Neural progenitor cell (in vitro differentiated cells): ENCODE measurements around the gene TRIM50.

Experiments used
- EZH2 ChIP-seq: fragments of 200-600 bp; sonication (generic); IDR thresholded peaks from 2 replicates; pipeline ENCODE4 v1.6.1; 2017; ENCODE audit warnings: antibody characterized with exemption, mild to moderate bottlenecking, moderate library complexity
- EZH2phosphoT487 ChIP-seq: fragments of 200-600 bp; sonication (generic); IDR thresholded peaks from 2 replicates; pipeline ENCODE4 v1.6.1; 2017; ENCODE audit warnings: antibody characterized with exemption
- TF ChIP-seq, protein P1 (sequence below): fragments of 200-600 bp; sonication (generic); IDR thresholded peaks from 2 replicates; pipeline ENCODE4 v1.5.1; 2017; ENCODE audit warnings: antibody characterized with exemption, mild to moderate bottlenecking

DNA sequence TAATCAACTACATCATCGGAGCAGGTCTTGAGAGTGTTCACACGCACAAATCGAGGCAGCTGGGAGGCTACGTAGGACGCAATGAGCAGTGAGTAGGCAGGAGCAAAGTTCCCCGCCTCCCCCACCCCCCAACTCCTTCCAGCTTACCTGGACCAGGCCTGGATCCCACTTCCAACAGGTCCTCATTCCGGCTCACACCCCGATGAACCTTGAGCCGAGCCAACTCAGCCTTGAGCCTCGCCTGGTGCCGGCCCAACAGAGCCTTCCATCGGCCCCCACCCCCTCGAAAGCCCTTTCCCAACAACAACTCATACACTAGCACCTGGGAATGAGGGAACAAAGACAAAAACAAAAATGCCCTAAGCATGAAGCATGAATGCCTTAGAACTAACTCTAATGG, 20.4 kb downstream of the TRIM50 start:
- TF ChIP-seq, protein P1, sequence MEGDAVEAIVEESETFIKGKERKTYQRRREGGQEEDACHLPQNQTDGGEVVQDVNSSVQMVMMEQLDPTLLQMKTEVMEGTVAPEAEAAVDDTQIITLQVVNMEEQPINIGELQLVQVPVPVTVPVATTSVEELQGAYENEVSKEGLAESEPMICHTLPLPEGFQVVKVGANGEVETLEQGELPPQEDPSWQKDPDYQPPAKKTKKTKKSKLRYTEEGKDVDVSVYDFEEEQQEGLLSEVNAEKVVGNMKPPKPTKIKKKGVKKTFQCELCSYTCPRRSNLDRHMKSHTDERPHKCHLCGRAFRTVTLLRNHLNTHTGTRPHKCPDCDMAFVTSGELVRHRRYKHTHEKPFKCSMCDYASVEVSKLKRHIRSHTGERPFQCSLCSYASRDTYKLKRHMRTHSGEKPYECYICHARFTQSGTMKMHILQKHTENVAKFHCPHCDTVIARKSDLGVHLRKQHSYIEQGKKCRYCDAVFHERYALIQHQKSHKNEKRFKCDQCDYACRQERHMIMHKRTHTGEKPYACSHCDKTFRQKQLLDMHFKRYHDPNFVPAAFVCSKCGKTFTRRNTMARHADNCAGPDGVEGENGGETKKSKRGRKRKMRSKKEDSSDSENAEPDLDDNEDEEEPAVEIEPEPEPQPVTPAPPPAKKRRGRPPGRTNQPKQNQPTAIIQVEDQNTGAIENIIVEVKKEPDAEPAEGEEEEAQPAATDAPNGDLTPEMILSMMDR, result no peak
- TF ChIP-seq EZH2 (no peak), EZH2phosphoT487 (no peak)
